Sigmoid colon (tissue), 7 donors: ENCODE results near the gene ST14. TPM values are rescaled to one million over a fixed set of nuclear protein-coding genes. Genes with fewer than 3 reads are reported as not detected.
A peak's percentile ranks its signal among the peaks of the same experiment; 100 is the strongest.

ENCODE experiments used
- DNase-seq: peaks from one replicate; pipeline ENCODE4 v3.0.0-alpha.2; 2019
- H3K27ac ChIP-seq, 4 donors: fragments of 200-600 bp; sonication (generic); one replicate each; pipeline ENCODE4 v1.5.1; 2016 to 2019; ENCODE audit warnings: mild to moderate bottlenecking in 1 of 4
- H3K27me3 ChIP-seq, 3 donors: fragments of 200-600 bp; sonication (generic); one replicate each; pipeline ENCODE4 v1.5.1; 2019; ENCODE audit warnings: mild to moderate bottlenecking in 1 of 3
- H3K36me3 ChIP-seq, 4 donors: fragments of 200-600 bp; sonication (generic); one replicate each; pipeline ENCODE4 v1.5.1; 2016 to 2019
- H3K4me1 ChIP-seq, 4 donors: fragments of 200-600 bp; sonication (generic); one replicate each; pipeline ENCODE4 v1.5.1; 2017 to 2019
- H3K4me3 ChIP-seq, 4 donors: fragments of 200-600 bp; sonication (generic); one replicate each; pipeline ENCODE4 v1.5.1; 2017 to 2019; ENCODE audit warnings: mild to moderate bottlenecking in 2 of 4, moderate library complexity in 1 of 4
- H3K9me3 ChIP-seq, 4 donors: fragments of 200-600 bp in 3 of 4; sonication (generic) in 3 of 4; one replicate each; pipeline versions ENCODE4 v1.5.1 to v1.6.1; 2013 to 2019
- EP300 ChIP-seq, 4 donors: sonication (generic); formaldehyde crosslinking; IDR thresholded peaks; one replicate each; pipeline ENCODE4 v1.6.1; 2017; ENCODE audit warnings: antibody characterized with exemption in 4 of 4
- POLR2A ChIP-seq, 2 donors: fragments of 450-650 bp; IDR thresholded peaks; one replicate each; pipeline ENCODE4 v1.6.1; 2016; ENCODE audit warnings: antibody characterized with exemption in 2 of 2, mild to moderate bottlenecking in 2 of 2, moderate library complexity in 2 of 2
- POLR2AphosphoS5 ChIP-seq, 4 donors: sonication (generic); formaldehyde crosslinking; IDR thresholded peaks; one replicate each; pipeline ENCODE4 v1.6.1; 2017; ENCODE audit warnings: antibody characterized with exemption in 4 of 4
- WGBS, 2 donors: extraction: QIAGEN DNeasy Blood & Tissue Kit; methylation state at CpG; one replicate each; pipeline ENCODE4 v1.1.7; 2013; 5-methylcytosine and 5-hydroxymethylcytosine counted together
- intact Hi-C: fragments of 100-400 bp; cut with DNase I; formaldehyde crosslinking; loops from one replicate; pipeline ENCODE4 v1.15.1; 2023
- polyA plus RNA-seq, 3 donors: library from polyadenylated mRNA; stranded (reverse); fragments of 200-250 nt; gene quantifications; one replicate each; pipeline ENCODE4 v1.2.3, GENCODE V29; 2013
- total RNA-seq, 4 donors: library from RNA; depleted of rRNA; stranded (reverse); fragments of >200 nt; gene quantifications; one replicate each; pipeline ENCODE4 v1.1.0, GENCODE V29; 2016
- TF ChIP-seq, protein P1 (sequence below), 4 experiments: fragments of 450-650 bp in 3 of 4; fragments of 200-600 bp in 1 of 4; IDR thresholded peaks; one replicate each; pipeline ENCODE4 v1.5.1; 2016 to 2019; ENCODE audit warnings: antibody characterized with exemption in 4 of 4, mild to moderate bottlenecking in 3 of 4, moderate library complexity in 2 of 4
- donor health status: healthy with polysubstance abuse.
- donor health status: Bipolar disorder and iron deficiency.
- donor health status: healthy.

Gene ST14
- total and polyA plus RNA-seq, 7 donors, result 1.8 to 324 (median 5.1) TPM

- WGBS, 2 donors, result 39 to 70% methylated on average over 5 of the region's 5 CpGs
- no peaks in the 10 kb centered on the region for H3K27me3 ChIP-seq
- peaks cover 0 to 6% (median 3%) of the 10 kb centered on the region in 4 donors for H3K9me3 ChIP-seq
- no peaks in the 10 kb centered on the region for H3K4me1 ChIP-seq
- intact Hi-C loops, result no loop called here
- H3K36me3 ChIP-seq, result no peaks in the 10 kb centered on the region
- DNase-seq, result no peak
- H3K4me3 ChIP-seq, result no peak overlapping the region
- no peak overlapping the region for H3K27ac ChIP-seq
- TF ChIP-seq POLR2AphosphoS5 (IDR thresholded peaks at IDR 0.05) (no peak), EP300 (IDR thresholded peaks at IDR 0.05) (no peak), POLR2A (IDR thresholded peaks at IDR 0.05) (no peak)
- TF ChIP-seq, protein P1, sequence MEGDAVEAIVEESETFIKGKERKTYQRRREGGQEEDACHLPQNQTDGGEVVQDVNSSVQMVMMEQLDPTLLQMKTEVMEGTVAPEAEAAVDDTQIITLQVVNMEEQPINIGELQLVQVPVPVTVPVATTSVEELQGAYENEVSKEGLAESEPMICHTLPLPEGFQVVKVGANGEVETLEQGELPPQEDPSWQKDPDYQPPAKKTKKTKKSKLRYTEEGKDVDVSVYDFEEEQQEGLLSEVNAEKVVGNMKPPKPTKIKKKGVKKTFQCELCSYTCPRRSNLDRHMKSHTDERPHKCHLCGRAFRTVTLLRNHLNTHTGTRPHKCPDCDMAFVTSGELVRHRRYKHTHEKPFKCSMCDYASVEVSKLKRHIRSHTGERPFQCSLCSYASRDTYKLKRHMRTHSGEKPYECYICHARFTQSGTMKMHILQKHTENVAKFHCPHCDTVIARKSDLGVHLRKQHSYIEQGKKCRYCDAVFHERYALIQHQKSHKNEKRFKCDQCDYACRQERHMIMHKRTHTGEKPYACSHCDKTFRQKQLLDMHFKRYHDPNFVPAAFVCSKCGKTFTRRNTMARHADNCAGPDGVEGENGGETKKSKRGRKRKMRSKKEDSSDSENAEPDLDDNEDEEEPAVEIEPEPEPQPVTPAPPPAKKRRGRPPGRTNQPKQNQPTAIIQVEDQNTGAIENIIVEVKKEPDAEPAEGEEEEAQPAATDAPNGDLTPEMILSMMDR (IDR thresholded peaks at IDR 0.05), result no peak
Observed at GRCh38 chr11:130175898-130176297, 16.3 kb downstream of the ST14 start.

- TF ChIP-seq POLR2AphosphoS5 (IDR thresholded peaks at IDR 0.05), result no peak
- no peak for DNase-seq
- intact Hi-C loops, result no loop called here
- Histone ChIP-seq H3K9me3 (peaks cover 0 to 6% (median 3%) of the 10 kb centered on the region in 4 donors), H3K4me1 (no peaks in the 10 kb centered on the region), H3K4me3 (no peak overlapping the region), H3K27ac (no peak overlapping the region), H3K36me3 (no peaks in the 10 kb centered on the region), H3K27me3 (no peaks in the 10 kb centered on the region)
- WGBS, 2 donors, result 32 to 84% methylated on average over 10 of the region's 10 CpGs
Observed at GRCh38 chr11:130177782-130178181, 18.2 kb downstream of the ST14 start.

GRCh38 chr11:130178441-130179339 lies 19.1 kb downstream of the ST14 start:
- 14 to 54% methylated on average over 16 of the region's 16 CpGs for WGBS, 2 donors
- Histone ChIP-seq H3K4me3 (no peak overlapping the region), H3K27me3 (no peaks in the 10 kb centered on the region), H3K4me1 (no peaks in the 10 kb centered on the region), H3K36me3 (no peaks in the 10 kb centered on the region), H3K9me3 (peaks cover 0 to 6% (median 3%) of the 10 kb centered on the region in 4 donors), H3K27ac (no peak overlapping the region)
- no peak for DNase-seq
- intact Hi-C loops, result no loop called here
- TF ChIP-seq POLR2A (IDR thresholded peaks at IDR 0.05), result no peak
- TF ChIP-seq, protein P1 (IDR thresholded peaks at IDR 0.05), result no peak

DNA sequence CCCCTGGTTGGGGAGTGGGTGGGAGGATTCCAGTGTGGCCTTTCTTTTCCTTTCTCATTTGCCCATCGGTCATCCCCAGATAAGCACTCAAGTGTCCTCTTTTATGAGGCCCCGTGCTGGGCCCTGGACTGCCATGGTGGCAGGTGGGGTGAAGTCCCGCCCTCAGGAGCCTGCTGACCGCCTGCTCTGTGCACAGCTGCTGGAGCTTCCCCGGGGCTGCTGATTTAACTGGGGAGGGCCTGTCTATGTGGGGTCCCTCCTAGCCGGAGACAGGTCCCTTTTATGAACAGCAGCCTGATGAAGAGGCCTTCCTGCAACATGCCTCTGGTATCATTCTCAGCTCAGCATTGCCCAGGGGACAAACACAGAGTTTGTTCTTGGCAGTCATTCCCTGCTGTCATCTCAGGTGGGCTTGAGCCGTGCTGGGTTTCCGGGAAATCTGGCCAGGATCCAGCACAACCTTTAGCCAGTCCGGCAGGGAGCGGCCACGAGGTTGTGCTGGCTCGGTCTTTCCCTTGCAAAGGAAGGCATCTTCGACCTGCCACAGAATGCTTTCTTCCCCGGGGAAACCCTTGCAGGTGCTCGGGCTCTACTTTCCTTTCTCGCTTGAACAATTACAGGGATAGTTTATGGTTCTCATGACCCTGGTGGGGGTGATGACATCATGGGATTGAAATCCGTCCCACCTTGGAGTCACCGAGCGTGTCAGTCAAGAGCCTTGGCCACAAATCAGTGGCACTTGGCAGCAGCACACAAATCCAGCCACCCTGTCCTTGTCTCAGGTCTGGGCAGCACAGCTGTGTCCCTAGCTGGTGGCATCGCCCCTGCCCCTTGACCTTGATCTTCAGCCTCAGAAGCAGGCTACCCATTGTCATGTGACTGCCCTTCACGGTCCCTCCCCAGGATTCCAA lies 20.1 kb downstream of the ST14 start:
- no peak for TF ChIP-seq POLR2A (IDR thresholded peaks at IDR 0.05)
- TF ChIP-seq, protein P1 (IDR thresholded peaks at IDR 0.05), result no peak
- TF ChIP-seq EP300 (IDR thresholded peaks at IDR 0.05), result no peak
- TF ChIP-seq POLR2AphosphoS5 (IDR thresholded peaks at IDR 0.05), result no peak
- no peak for DNase-seq
- no peaks in the 10 kb centered on the region for H3K36me3 ChIP-seq
- intact Hi-C loops, result no loop called here
- peaks cover 0 to 4% (median 1%) of the 10 kb centered on the region in 4 donors for H3K9me3 ChIP-seq
- H3K27ac ChIP-seq, result peak overlapping the region in 1 of 4 donors; percentile 22
- no peaks in the 10 kb centered on the region for H3K27me3 ChIP-seq
- H3K4me3 ChIP-seq, result no peak overlapping the region
- 13 to 61% methylated on average over 21 of the region's 21 CpGs for WGBS, 2 donors
- H3K4me1 ChIP-seq, result no peaks in the 10 kb centered on the region

- Histone ChIP-seq H3K4me3 (no peak overlapping the region), H3K27me3 (no peaks in the 10 kb centered on the region), H3K27ac (peak overlapping the region in 1 of 4 donors; percentile 22), H3K4me1 (no peaks in the 10 kb centered on the region), H3K9me3 (no peaks in the 10 kb centered on the region), H3K36me3 (no peaks in the 10 kb centered on the region)
- WGBS, 2 donors, result 13 to 47% methylated on average over 4 of the region's 4 CpGs
- intact Hi-C loops, result no loop called here
- TF ChIP-seq POLR2AphosphoS5 (IDR thresholded peaks at IDR 0.05), result no peak
- no peak for TF ChIP-seq POLR2A (IDR thresholded peaks at IDR 0.05)
- TF ChIP-seq, protein P1 (IDR thresholded peaks at IDR 0.05), result no peak
- TF ChIP-seq EP300 (IDR thresholded peaks at IDR 0.05), result no peak
- DNase-seq, result no peak
Observed at GRCh38 chr11:130180491-130180890, 20.9 kb downstream of the ST14 start.
